Stomach (tissue), 9 donors: ENCODE data around the gene THAP3. TPM values are rescaled to one million over a fixed set of nuclear protein-coding genes. Genes with fewer than 3 reads are reported as not detected.

ENCODE experiments used
- DNase-seq, 2 donors: peaks; one replicate each; pipeline versions ENCODE4 v3.0.0 to v3.0.0-alpha.2; 2013 to 2019
- H3K27ac ChIP-seq, 5 donors: fragments of 200-600 bp in 4 of 5; sonication (generic) in 4 of 5; one replicate each; pipeline ENCODE4 v1.5.1; 2013 to 2019; ENCODE audit warnings: mild to moderate bottlenecking in 1 of 5, moderate library complexity in 1 of 5
- H3K27me3 ChIP-seq, 3 donors: fragments of 200-600 bp; sonication (generic); one replicate each; pipeline ENCODE4 v1.5.1; 2017 to 2019; ENCODE audit warnings: mixed run types in 1 of 3
- H3K36me3 ChIP-seq, 4 donors: fragments of 200-600 bp; sonication (generic); 1 replicate in 3 of 4; 2 replicates in 1 of 4; pipeline ENCODE4 v1.5.1; 2016 to 2019
- H3K4me1 ChIP-seq, 4 donors: fragments of 200-600 bp; sonication (generic); one replicate each; pipeline ENCODE4 v1.5.1; 2016 to 2019
- H3K4me3 ChIP-seq, 4 donors: fragments of 200-600 bp; sonication (generic) in 3 of 4; one replicate each; pipeline ENCODE4 v1.5.1; 2016 to 2019; ENCODE audit warnings: mild to moderate bottlenecking in 1 of 4
- H3K9me3 ChIP-seq, 4 donors: fragments of 200-600 bp; sonication (generic); one replicate each; pipeline ENCODE4 v1.5.1; 2016 to 2019
- CTCF ChIP-seq, 7 experiments: fragments of 450-650 bp in 4 of 7; fragments of 200-600 bp in 3 of 7; sonication (generic) in 3 of 7; IDR thresholded peaks; one replicate each; pipeline ENCODE4 v1.5.1; 2016 to 2019; ENCODE audit warnings: antibody characterized with exemption in 7 of 7, control low read depth in 2 of 7, mild to moderate bottlenecking in 1 of 7
- EP300 ChIP-seq: sonication (generic); formaldehyde crosslinking; IDR thresholded peaks from one replicate; pipeline ENCODE4 v1.6.1; 2017; ENCODE audit warnings: antibody characterized with exemption
- POLR2A ChIP-seq, 4 donors: fragments of 450-650 bp; IDR thresholded peaks; one replicate each; pipeline ENCODE4 v1.6.1; 2016; ENCODE audit warnings: antibody characterized with exemption in 4 of 4, control low read depth in 2 of 4, mild to moderate bottlenecking in 1 of 4, moderate library complexity in 1 of 4
- POLR2AphosphoS5 ChIP-seq, 3 donors: sonication (generic); formaldehyde crosslinking; IDR thresholded peaks; one replicate each; pipeline ENCODE4 v1.6.1; 2016; ENCODE audit warnings: antibody characterized with exemption in 3 of 3
- WGBS, 5 donors: extraction: QIAGEN DNeasy Blood & Tissue Kit in 3 of 5; methylation state at CpG; one replicate each; pipeline versions ENCODE4 v1.1.5 to v1.1.7; 2013 to 2018; 5-methylcytosine and 5-hydroxymethylcytosine counted together
- intact Hi-C: fragments of 100-400 bp; cut with DNase I; formaldehyde crosslinking; loops from one replicate; pipeline ENCODE4 v1.15.1; 2023; ENCODE audit warnings: low total_unique reads
- polyA plus RNA-seq, 3 donors: library from polyadenylated mRNA; stranded (reverse); fragments of 200-250 nt; gene quantifications; one replicate each; pipeline ENCODE4 v1.2.3, GENCODE V29; 2013
- total RNA-seq, 5 donors: library from RNA; depleted of rRNA; stranded (reverse); fragments of >200 nt; gene quantifications; one replicate each; pipeline versions ENCODE4 v1.1.0 to v1.2.3, GENCODE V29; 2014 to 2016
- donor health status: healthy with polysubstance abuse.
- donor health status: Bipolar disorder and iron deficiency.
- donor health status: healthy.

The THAP3 gene
- total and polyA plus RNA-seq, 8 donors: 5.8 to 116 (median 17.3) TPM

- Histone ChIP-seq H3K36me3 (peaks cover 63 to 83% (median 74%) of the 10 kb centered on the region in 4 donors), H3K27ac (no peak overlapping the region), H3K4me1 (peaks cover 12 to 29% (median 19%) of the 10 kb centered on the region in 4 donors), H3K9me3 (no peaks in the 10 kb centered on the region), H3K27me3 (no peaks in the 10 kb centered on the region), H3K4me3 (no peak overlapping the region)
- no peak for TF ChIP-seq POLR2AphosphoS5 (IDR thresholded peaks at IDR 0.05)
- TF ChIP-seq CTCF (IDR thresholded peaks at IDR 0.05): no peak
- TF ChIP-seq EP300: no peak
- TF ChIP-seq POLR2A (IDR thresholded peaks at IDR 0.05): no peak
- WGBS, 5 donors: 91 to 96% (median 92%) methylated on average over 8 of the region's 8 CpGs
- intact Hi-C loops: no loop called here
- no peak for DNase-seq
These were observed 5.4 kb downstream of the THAP3 start for GRCh38 chr1:6630027-6630426.

- no peak overlapping the region for H3K27ac ChIP-seq
- TF ChIP-seq POLR2AphosphoS5 (IDR thresholded peaks at IDR 0.05): no peak
- no peak for TF ChIP-seq CTCF (IDR thresholded peaks at IDR 0.05)
- TF ChIP-seq EP300: no peak
- no peak for TF ChIP-seq POLR2A (IDR thresholded peaks at IDR 0.05)
- no peaks in the 10 kb centered on the region for H3K27me3 ChIP-seq
- WGBS, 5 donors: 92 to 98% (median 98%) methylated on average over 8 of the region's 8 CpGs
- H3K36me3 ChIP-seq: peaks cover 73 to 94% (median 85%) of the 10 kb centered on the region in 4 donors
- peaks cover 9 to 25% (median 15%) of the 10 kb centered on the region in 4 donors for H3K4me1 ChIP-seq
- DNase-seq: no peak
- H3K4me3 ChIP-seq: no peak overlapping the region
- no peaks in the 10 kb centered on the region for H3K9me3 ChIP-seq
- intact Hi-C loops: no loop called here
These were observed 6.4 kb downstream of the THAP3 start for GRCh38 chr1:6631058-6631457.

GRCh38 chr1:6632588-6633514 is 8.2 kb downstream of the THAP3 start:
- peaks cover 77 to 100% (median 100%) of the 10 kb centered on the region in 4 donors for H3K36me3 ChIP-seq
- intact Hi-C loops: no loop called here
- no peak overlapping the region for H3K27ac ChIP-seq
- H3K27me3 ChIP-seq: no peaks in the 10 kb centered on the region
- WGBS, 5 donors: 87 to 89% (median 88%) methylated on average over 22 to 30 of the region's 30 CpGs
- peaks cover 0 to 7% (median 1%) of the 10 kb centered on the region in 4 donors for H3K4me1 ChIP-seq
- TF ChIP-seq EP300: no peak
- no peak for TF ChIP-seq POLR2A (IDR thresholded peaks at IDR 0.05)
- TF ChIP-seq POLR2AphosphoS5 (IDR thresholded peaks at IDR 0.05): no peak
- no peak for TF ChIP-seq CTCF (IDR thresholded peaks at IDR 0.05)
- H3K4me3 ChIP-seq: no peak overlapping the region
- H3K9me3 ChIP-seq: no peaks in the 10 kb centered on the region
- DNase-seq: no peak

- H3K27ac ChIP-seq: no peak overlapping the region
- 53 to 69% (median 59%) methylated on average over 24 to 29 of the region's 29 CpGs for WGBS, 5 donors
These were observed 9.8 kb downstream of the THAP3 start for GRCh38 chr1:6634371-6635052.

More at GRCh38 chr1:6634371-6635052, 9.8 kb downstream of the THAP3 start:
- intact Hi-C loops: no loop called here
- H3K4me1 ChIP-seq: peaks cover 0 to 5% (median 0%) of the 10 kb centered on the region in 4 donors
- peaks cover 67 to 100% (median 100%) of the 10 kb centered on the region in 4 donors for H3K36me3 ChIP-seq
- H3K9me3 ChIP-seq: no peaks in the 10 kb centered on the region
- TF ChIP-seq POLR2A (IDR thresholded peaks at IDR 0.05): no peak
- no peak for TF ChIP-seq EP300
- TF ChIP-seq CTCF (IDR thresholded peaks at IDR 0.05): peak in 5 of 7 experiments; percentile 35 to 63 (median 49)
- TF ChIP-seq POLR2AphosphoS5 (IDR thresholded peaks at IDR 0.05): peak in 1 of 3 donors; percentile 61
- no peaks in the 10 kb centered on the region for H3K27me3 ChIP-seq
- no peak overlapping the region for H3K4me3 ChIP-seq
- peak; percentile 80 to 82 for DNase-seq
